Measurements from ENCODE around the gene CYSRT1. TPM values are rescaled to one million over a fixed set of nuclear protein-coding genes. Genes with fewer than 3 reads are reported as not detected.

The CYSRT1 gene
- total RNA-seq, 1 donor from 2014 or later: not detected

Other genes with a start within 250 kb of the CYSRT1 start
- 4.2 TPM for gene PTGDS, start 247.7 kb upstream of the CYSRT1 start, total RNA-seq
- under 0.01 TPM for gene LCNL1, start 242.2 kb upstream of the CYSRT1 start, total RNA-seq
- 2.1 TPM for gene PAXX, start 232.8 kb upstream of the CYSRT1 start, total RNA-seq
- gene CLIC3, start 228.6 kb upstream of the CYSRT1 start, total RNA-seq: not detected
- 5.2 TPM for gene ABCA2, start 196.9 kb upstream of the CYSRT1 start, total RNA-seq
- not detected for gene FUT7, start 193.1 kb upstream of the CYSRT1 start, total RNA-seq
- gene NPDC1, start 179.0 kb upstream of the CYSRT1 start, total RNA-seq: 5.7 TPM
- 5.2 TPM for gene ENTPD2, start 171.1 kb upstream of the CYSRT1 start, total RNA-seq
- gene SAPCD2, start 154.6 kb upstream of the CYSRT1 start, total RNA-seq: 1.0 TPM
- gene UAP1L1, start 147.7 kb upstream of the CYSRT1 start, total RNA-seq: 1.0 TPM
- gene MAN1B1, start 138.2 kb upstream of the CYSRT1 start, total RNA-seq: 31.8 TPM
- 19.8 TPM for gene DPP7, start 110.4 kb upstream of the CYSRT1 start, total RNA-seq
- gene GRIN1, start 86.0 kb upstream of the CYSRT1 start, total RNA-seq: not detected
- gene LRRC26, start 55.1 kb upstream of the CYSRT1 start, total RNA-seq: not detected
- gene TMEM210, start 53.1 kb upstream of the CYSRT1 start, total RNA-seq: not detected
- 21.4 TPM for gene ANAPC2, start 36.6 kb upstream of the CYSRT1 start, total RNA-seq
- 47.0 TPM for gene SSNA1, start 36.5 kb upstream of the CYSRT1 start, total RNA-seq
- 2.6 TPM for gene TPRN, start 24.4 kb upstream of the CYSRT1 start, total RNA-seq
- 32.9 TPM for gene TMEM203, start 19.5 kb upstream of the CYSRT1 start, total RNA-seq
- 4.7 TPM for gene NDOR1, start 19.5 kb upstream of the CYSRT1 start, total RNA-seq
- gene RNF208, start 2.9 kb upstream of the CYSRT1 start, total RNA-seq: not detected
- gene RNF224, start 2.3 kb downstream of the CYSRT1 start, total RNA-seq: not detected
- gene SLC34A3, start 5.7 kb downstream of the CYSRT1 start, total RNA-seq: not detected
- 97.1 TPM for gene TUBB4B, start 16.1 kb downstream of the CYSRT1 start, total RNA-seq
- not detected for gene STPG3, start 26.1 kb downstream of the CYSRT1 start, total RNA-seq
- 33.9 TPM for gene NELFB, start 30.2 kb downstream of the CYSRT1 start, total RNA-seq
- 2.1 TPM for gene TOR4A, start 52.6 kb downstream of the CYSRT1 start, total RNA-seq
- 2.1 TPM for gene NRARP, start 77.1 kb downstream of the CYSRT1 start, total RNA-seq
- gene EXD3, start 198.0 kb downstream of the CYSRT1 start, total RNA-seq: 8.4 TPM
- gene NOXA1, start 198.2 kb downstream of the CYSRT1 start, total RNA-seq: 0.52 TPM
- not detected for gene ENTPD8, start 216.2 kb downstream of the CYSRT1 start, total RNA-seq
- gene NSMF, start 234.2 kb downstream of the CYSRT1 start, total RNA-seq: 4.2 TPM

Measured in skeletal muscle tissue (tissue), 1 donor.